CD4-positive, alpha-beta T cell (primary cell): ENCODE measurements around the gene CTNNB1. TPM values are rescaled to one million over a fixed set of nuclear protein-coding genes. Genes with fewer than 3 reads are reported as not detected.

ENCODE experiments used
- ATAC-seq: fragments of 200-7000 bp; cut with Tn5 transposase; one replicate; pipeline ENCODE4 v1.10.0; 2022; ENCODE audit warnings: mild to moderate bottlenecking; ENCODE audit not compliant: poor library complexity
- CTCF ChIA-PET: fragments of 350-600 bp; sonication (Branson Sonifier 250); formaldehyde crosslinking; loops from one replicate; lab custom pipeline; 2021; ENCODE audit warnings: antibody characterized with exemption, inconsistent platforms; lab: Charles Lee
- POLR2A ChIA-PET: fragments of 350-600 bp; sonication (Branson Sonifier 250); formaldehyde crosslinking; loops from one replicate; lab custom pipeline; 2021; ENCODE audit warnings: antibody characterized with exemption, inconsistent platforms; lab: Charles Lee
- DNase-seq, 14 experiments: peaks; one replicate each; pipeline ENCODE4 v3.0.0-alpha.2; 2013 to 2020; ENCODE audit warnings: mixed read lengths in 2 of 14
- H3K27ac ChIP-seq, 2 donors: one replicate each; pipeline versions ENCODE4 v1.5.1 to v1.7.0; 2013; ENCODE audit warnings: low read length in 2 of 2, low read depth in 1 of 2, mild to moderate bottlenecking in 1 of 2
- H3K27me3 ChIP-seq, 2 experiments: 1 replicate in 1 of 2; 2 replicates in 1 of 2; pipeline versions ENCODE4 v1.6.1 to v1.7.0; 2013; ENCODE audit warnings: low read length in 2 of 2, control low read depth in 1 of 2, mild to moderate bottlenecking in 1 of 2, moderate library complexity in 1 of 2; ENCODE audit not compliant: insufficient read depth in 2 of 2, control insufficient read depth in 1 of 2
- H3K36me3 ChIP-seq: one replicate; pipeline ENCODE4 v1.6.1; 2013; ENCODE audit warnings: low read length, control low read depth; ENCODE audit not compliant: insufficient read depth
- H3K4me1 ChIP-seq: one replicate; pipeline ENCODE4 v1.6.1; 2013; ENCODE audit warnings: low read length, control low read depth; ENCODE audit not compliant: insufficient read depth
- H3K4me3 ChIP-seq: one replicate; pipeline ENCODE4 v1.5.1; 2013; ENCODE audit warnings: mild to moderate bottlenecking, low read length, moderate library complexity
- H3K9me3 ChIP-seq, 2 experiments: 1 replicate in 1 of 2; 2 replicates in 1 of 2; pipeline versions ENCODE4 v1.6.1 to v1.7.0; 2013; ENCODE audit warnings: low read length in 2 of 2, mild to moderate bottlenecking in 2 of 2, control low read depth in 1 of 2, moderate library complexity in 1 of 2; ENCODE audit not compliant: control insufficient read depth in 1 of 2, insufficient read depth in 1 of 2
- H3K27ac Mint-ChIP-seq: one replicate; pipeline ENCODE4 v1.8.0; 2020; ENCODE audit warnings: mixed read lengths
- H3K27me3 Mint-ChIP-seq: one replicate; pipeline ENCODE4 v1.8.0; 2021; ENCODE audit warnings: mixed read lengths
- H3K36me3 Mint-ChIP-seq: one replicate; pipeline ENCODE4 v1.8.0; 2021; ENCODE audit warnings: low read depth, mixed read lengths
- H3K4me1 Mint-ChIP-seq: one replicate; pipeline ENCODE4 v1.8.0; 2021; ENCODE audit warnings: low read depth, mixed read lengths
- H3K4me3 Mint-ChIP-seq: one replicate; pipeline ENCODE4 v1.8.0; 2020; ENCODE audit warnings: mild to moderate bottlenecking, mixed read lengths
- H3K9me3 Mint-ChIP-seq: one replicate; pipeline ENCODE4 v1.8.0; 2020; ENCODE audit warnings: mixed read lengths
- CTCF ChIP-seq: fragments of 200-600 bp; IDR thresholded peaks from one replicate; pipeline ENCODE4 v1.8.0; 2022; ENCODE audit warnings: antibody characterized with exemption, mild to moderate bottlenecking
- intact Hi-C, 2 experiments: fragments of 100-400 bp; cut with DNase I in 1 of 2; cut with micrococcal nuclease in 1 of 2; formaldehyde crosslinking; loops; one replicate each; pipeline versions ENCODE4 v1.15.1 to v1.9.0; 2023 to 2025; cut with DNase I, micrococcal nuclease
- total RNA-seq, 174 experiments: library from RNA in 2 of 174; stranded (reverse) in 2 of 174; gene quantifications; one replicate each; pipeline ENCODE4 v1.2.3 and lab custom pipeline; 2021 to 2026

CTNNB1 gene
- total RNA-seq, 2 experiments from 2014 or later, result 226 to 228 TPM

- Mint-ChIP-seq H3K4me1 (no peaks in the 10 kb centered on the region), H3K9me3 (peaks cover 5% of the 10 kb centered on the region), H3K27me3 (no peaks in the 10 kb centered on the region), H3K27ac (no peak overlapping the region), H3K36me3 (peaks cover 10% of the 10 kb centered on the region), H3K4me3 (no peak overlapping the region)
- intact Hi-C loops, result no loop called here
- no peak for TF ChIP-seq CTCF
- Histone ChIP-seq H3K9me3 (no peaks in the 10 kb centered on the region), H3K36me3 (no peaks in the 10 kb centered on the region), H3K4me3 (no peak overlapping the region), H3K4me1 (no peaks in the 10 kb centered on the region), H3K27ac (no peak overlapping the region), H3K27me3 (no peaks in the 10 kb centered on the region)
- no peak for ATAC-seq
- DNase-seq, result no peak
- ChIA-PET CTCF (no interaction called here), POLR2A (interaction anchor here (1.2 kb wide), 1 partner anchor 15 kb away, joined by 3 read pairs; no protein-coding TSS in a partner anchor)
These were observed 51.5 kb downstream of the CTNNB1 start for GRCh38 chr3:41250825-41251224.

GRCh38 chr3:41251593-41251992 lies 52.3 kb downstream of the CTNNB1 start:
- Histone ChIP-seq H3K9me3 (no peaks in the 10 kb centered on the region), H3K27me3 (no peaks in the 10 kb centered on the region), H3K4me1 (no peaks in the 10 kb centered on the region), H3K27ac (no peak overlapping the region), H3K4me3 (no peak overlapping the region), H3K36me3 (no peaks in the 10 kb centered on the region)
- no peak for TF ChIP-seq CTCF
- Mint-ChIP-seq H3K27ac (no peak overlapping the region), H3K9me3 (peaks cover 5% of the 10 kb centered on the region), H3K4me1 (no peaks in the 10 kb centered on the region), H3K4me3 (no peak overlapping the region), H3K36me3 (peaks cover 10% of the 10 kb centered on the region), H3K27me3 (no peaks in the 10 kb centered on the region)
- CTCF ChIA-PET, result no interaction called here
- DNase-seq, result no peak
- intact Hi-C loops, result no loop called here
- POLR2A ChIA-PET, result no interaction called here
- ATAC-seq, result no peak

GRCh38 chr3:41258239-41258800 lies 59.0 kb downstream of the CTNNB1 start:
- Mint-ChIP-seq H3K4me1 (no peaks in the 10 kb centered on the region), H3K27ac (no peak overlapping the region)
- POLR2A ChIA-PET, result no interaction called here

More at GRCh38 chr3:41258239-41258800, 59.0 kb downstream of the CTNNB1 start:
- Histone ChIP-seq H3K4me1 (no peaks in the 10 kb centered on the region), H3K9me3 (peaks cover 0 to 3% of the 10 kb centered on the region in 2 experiments), H3K4me3 (no peak overlapping the region), H3K27me3 (no peaks in the 10 kb centered on the region), H3K27ac (no peak overlapping the region), H3K36me3 (no peaks in the 10 kb centered on the region)
- no peak for DNase-seq
- no peak for ATAC-seq
- no peaks in the 10 kb centered on the region for H3K9me3 Mint-ChIP-seq
- TF ChIP-seq CTCF, result no peak
- intact Hi-C loops, result no loop called here
- CTCF ChIA-PET, result no interaction called here
- H3K36me3 Mint-ChIP-seq, result no peaks in the 10 kb centered on the region
- no peaks in the 10 kb centered on the region for H3K27me3 Mint-ChIP-seq
- no peak overlapping the region for H3K4me3 Mint-ChIP-seq
